HG02588 (cell line): ENCODE measurements around the gene NEIL3.

Experiments
- ATAC-seq: cut with Tn5 transposase; IDR thresholded peaks from one replicate; pipeline ENCODE4 v1.9.1; 2021; ENCODE audit warnings: mild to moderate bottlenecking, moderate library complexity; ENCODE audit not compliant: unreplicated experiment

NEIL3 gene

GRCh38 chr4:177408023-177408422, 98.3 kb downstream of the NEIL3 start:
- ATAC-seq: no peak

GRCh38 chr4:177410566-177410965, 100.9 kb downstream of the NEIL3 start:
- no peak for ATAC-seq

- ATAC-seq: no peak
Measured at GRCh38 chr4:177411996-177412395, 102.3 kb downstream of the NEIL3 start.
